ENCODE measurements around the gene ARHGAP15.

Gene ARHGAP15

GRCh38 chr2:143420313-143420712, 291.1 kb downstream of the ARHGAP15 start:
- H3K27me3 ChIP-seq (ENCODE audit: insufficient read depth, low read length) = no peaks in the 10 kb centered on the region
- H3K4me3 ChIP-seq (ENCODE audit: low read depth, low read length, poor library complexity, severe bottlenecking) = no peak overlapping the region
- no peak overlapping the region for H3K27ac ChIP-seq (ENCODE audit: low read depth, low read length, poor library complexity, severe bottlenecking)
- no peak overlapping the region for H3K9ac ChIP-seq (ENCODE audit: low read length)
- no peaks in the 10 kb centered on the region for H3K79me2 ChIP-seq (ENCODE audit: insufficient read depth, low read length)
- H3K9me2 ChIP-seq (ENCODE audit: low read depth, low read length) = no peaks in the 10 kb centered on the region
- no peaks in the 10 kb centered on the region for H3K9me3 ChIP-seq (ENCODE audit: low read length)
- H3K4me1 ChIP-seq (ENCODE audit: insufficient read depth, low read length, severe bottlenecking) = no peaks in the 10 kb centered on the region
- H4K20me1 ChIP-seq (ENCODE audit: insufficient read depth, low read length) = no peaks in the 10 kb centered on the region
- no peak overlapping the region for H2AFZ ChIP-seq (ENCODE audit: low read length)
- TF ChIP-seq CTCF (IDR thresholded peaks at IDR 0.05; ENCODE audit: low read length) (no peak), EZH2 (IDR thresholded peaks at IDR 0.05; ENCODE audit: borderline replicate concordance, low read length) (no peak)
- no peaks in the 10 kb centered on the region for H3K36me3 ChIP-seq (ENCODE audit: insufficient read depth, low read length)
- H3K4me2 ChIP-seq (ENCODE audit: low read length) = no peak overlapping the region
- no peaks in the 10 kb centered on the region for H3F3A ChIP-seq (ENCODE audit: insufficient read depth, low read length)

- no peak overlapping the region for H3K4me3 ChIP-seq (ENCODE audit: low read depth, low read length, poor library complexity, severe bottlenecking)
- H2AFZ ChIP-seq (ENCODE audit: low read length) = no peak overlapping the region
- no peak for TF ChIP-seq EZH2 (IDR thresholded peaks at IDR 0.05; ENCODE audit: borderline replicate concordance, low read length)
- no peak for TF ChIP-seq CTCF (IDR thresholded peaks at IDR 0.05; ENCODE audit: low read length)
Observed at GRCh38 chr2:143422681-143423080, 293.5 kb downstream of the ARHGAP15 start.

GRCh38 chr2:143425896-143426295, 296.7 kb downstream of the ARHGAP15 start:
- Histone ChIP-seq H3K4me2 (ENCODE audit: low read length) (no peak overlapping the region), H3K27me3 (ENCODE audit: insufficient read depth, low read length) (no peaks in the 10 kb centered on the region)
- TF ChIP-seq CTCF (IDR thresholded peaks at IDR 0.05; ENCODE audit: low read length) (no peak), EZH2 (IDR thresholded peaks at IDR 0.05; ENCODE audit: borderline replicate concordance, low read length) (no peak)

More at GRCh38 chr2:143422681-143423080, 293.5 kb downstream of the ARHGAP15 start:
- H3K27ac ChIP-seq (ENCODE audit: low read depth, low read length, poor library complexity, severe bottlenecking) = no peak overlapping the region
- H3K9me2 ChIP-seq (ENCODE audit: low read depth, low read length) = no peaks in the 10 kb centered on the region
- no peaks in the 10 kb centered on the region for H3K4me1 ChIP-seq (ENCODE audit: insufficient read depth, low read length, severe bottlenecking)
- H3K9me3 ChIP-seq (ENCODE audit: low read length) = no peaks in the 10 kb centered on the region
- no peaks in the 10 kb centered on the region for H3K27me3 ChIP-seq (ENCODE audit: insufficient read depth, low read length)
- no peak overlapping the region for H3K4me2 ChIP-seq (ENCODE audit: low read length)
- no peak overlapping the region for H3K9ac ChIP-seq (ENCODE audit: low read length)
- no peaks in the 10 kb centered on the region for H4K20me1 ChIP-seq (ENCODE audit: insufficient read depth, low read length)
- no peaks in the 10 kb centered on the region; the same call in 1 of the 2 replicates for H3K36me3 ChIP-seq (ENCODE audit: insufficient read depth, low read length)
- H3F3A ChIP-seq (ENCODE audit: insufficient read depth, low read length) = no peaks in the 10 kb centered on the region
- no peaks in the 10 kb centered on the region for H3K79me2 ChIP-seq (ENCODE audit: insufficient read depth, low read length)

More at GRCh38 chr2:143425896-143426295, 296.7 kb downstream of the ARHGAP15 start:
- no peaks in the 10 kb centered on the region; the same call in 1 of the 2 replicates for H3K36me3 ChIP-seq (ENCODE audit: insufficient read depth, low read length)
- no peak overlapping the region for H3K9ac ChIP-seq (ENCODE audit: low read length)
- no peaks in the 10 kb centered on the region for H4K20me1 ChIP-seq (ENCODE audit: insufficient read depth, low read length)
- H3K9me2 ChIP-seq (ENCODE audit: low read depth, low read length) = no peaks in the 10 kb centered on the region
- H3K4me3 ChIP-seq (ENCODE audit: low read depth, low read length, poor library complexity, severe bottlenecking) = no peak overlapping the region
- H2AFZ ChIP-seq (ENCODE audit: low read length) = no peak overlapping the region
- no peaks in the 10 kb centered on the region for H3K79me2 ChIP-seq (ENCODE audit: insufficient read depth, low read length)
- no peaks in the 10 kb centered on the region for H3K9me3 ChIP-seq (ENCODE audit: low read length)
- H3F3A ChIP-seq (ENCODE audit: insufficient read depth, low read length) = no peaks in the 10 kb centered on the region
- H3K27ac ChIP-seq (ENCODE audit: low read depth, low read length, poor library complexity, severe bottlenecking) = no peak overlapping the region
- H3K4me1 ChIP-seq (ENCODE audit: insufficient read depth, low read length, severe bottlenecking) = no peaks in the 10 kb centered on the region
